Measurements from ENCODE around the gene IL25.

Gene IL25

GRCh38 chr14:23353433-23353780, 19.2 kb upstream of the IL25 start:
- DNase-seq (ENCODE audit: low read depth), result no peak

- DNase-seq (ENCODE audit: low read depth), result no peak
These were observed 17.6 kb upstream of the IL25 start for GRCh38 chr14:23354990-23355389.

DNA sequence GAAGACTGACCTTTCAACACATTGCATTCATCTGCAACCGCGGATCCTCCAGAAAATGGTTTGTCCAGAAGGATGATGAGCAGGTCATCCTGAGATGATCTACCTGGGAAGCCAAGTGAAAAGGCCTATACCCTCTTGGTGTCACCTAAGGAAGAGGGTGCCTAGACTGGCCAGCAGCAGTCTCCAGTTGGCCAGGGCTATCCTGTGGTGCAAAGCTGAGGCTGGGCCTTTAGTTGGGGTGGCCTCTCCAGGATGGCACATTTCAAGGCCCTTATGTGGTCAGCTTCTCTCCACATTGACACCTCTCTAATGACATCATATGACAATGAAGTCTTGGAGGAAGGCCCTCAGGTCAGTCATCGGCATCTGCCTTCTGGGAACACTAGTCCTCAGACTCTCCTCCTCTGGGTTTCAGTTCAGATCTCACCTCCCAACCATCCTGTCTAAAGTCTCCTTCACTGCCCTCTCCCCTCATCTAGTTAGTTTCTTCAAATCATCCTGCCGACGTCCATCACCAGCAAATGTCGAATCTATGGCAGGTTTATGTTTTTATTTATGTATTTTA, 16.7 kb upstream of the IL25 start:
- DNase-seq (ENCODE audit: low read depth), result no peak

- DNase-seq (ENCODE audit: low read depth), result no peak
These were observed 15.9 kb upstream of the IL25 start for GRCh38 chr14:23356662-23357061.

DNA sequence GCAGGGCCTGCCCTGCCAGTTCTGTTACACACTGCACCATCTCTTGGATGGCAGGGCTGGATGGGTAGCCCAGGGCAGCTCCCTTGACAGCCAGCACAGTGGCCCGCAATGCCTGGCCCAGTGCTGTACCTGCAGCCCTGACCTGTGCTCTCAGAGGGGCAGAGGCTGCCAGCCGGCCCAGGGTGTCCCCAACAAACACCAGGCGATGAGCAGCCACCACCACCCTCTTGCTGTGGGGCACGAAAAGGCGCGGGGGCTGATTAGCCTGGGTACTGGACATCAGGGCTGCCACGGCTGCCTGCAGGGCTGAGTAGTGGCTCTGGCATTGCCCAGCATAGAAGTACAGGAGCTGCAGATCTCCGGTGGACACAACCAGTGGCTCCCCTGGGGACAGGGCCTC, 15.3 kb upstream of the IL25 start:
- DNase-seq (ENCODE audit: low read depth), result no peak

DNA sequence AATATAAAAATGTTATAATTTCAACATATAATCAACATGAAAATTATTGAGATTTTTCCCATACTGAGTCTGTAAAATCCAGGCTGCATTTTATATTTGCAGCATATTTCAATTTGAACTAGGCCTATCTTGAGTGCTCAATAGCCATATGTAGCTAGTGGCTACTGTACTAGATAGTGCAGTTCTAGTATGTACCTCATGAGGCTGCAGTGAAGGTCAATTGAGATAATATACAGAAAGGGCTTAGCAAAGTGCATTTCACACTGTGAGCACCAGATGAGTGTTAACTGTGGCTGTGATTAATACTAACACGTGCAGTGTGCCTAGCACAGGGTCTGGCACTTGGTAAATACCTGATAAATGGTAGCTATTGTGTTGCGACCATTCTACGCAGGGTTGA, 14.6 kb upstream of the IL25 start:
- no peak for DNase-seq (ENCODE audit: low read depth)

DNA sequence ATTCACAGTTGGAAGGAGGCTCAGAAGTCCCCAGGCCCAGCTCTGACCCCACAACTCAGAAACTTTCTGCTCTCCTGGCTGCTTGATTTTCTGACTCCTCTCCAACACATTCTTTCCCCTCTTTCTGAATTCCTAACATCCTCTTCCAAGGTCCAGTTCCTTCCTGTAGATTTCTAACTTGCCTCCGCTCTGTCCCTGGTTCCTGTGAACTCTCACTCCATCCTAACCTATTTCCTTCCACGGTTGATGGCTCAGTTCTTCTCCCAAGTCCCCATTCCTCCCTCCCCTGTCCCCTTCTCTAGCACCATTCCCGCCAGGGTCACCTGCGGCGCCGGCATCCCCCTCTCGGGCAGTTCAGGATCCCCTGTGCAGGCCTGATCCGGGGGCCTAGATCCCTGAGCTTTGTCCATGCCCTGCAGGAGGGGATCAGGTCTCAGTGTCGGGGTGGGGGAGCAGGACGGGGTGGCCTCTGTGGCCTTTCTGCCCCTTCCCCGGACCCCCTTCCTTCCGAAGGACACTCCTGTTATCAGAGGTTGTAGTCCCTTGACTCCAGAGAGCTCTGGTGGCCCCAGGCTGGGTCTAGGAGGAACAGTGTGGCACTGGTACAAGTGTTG, 13.9 kb upstream of the IL25 start:
- no peak for DNase-seq (ENCODE audit: low read depth)

- no peak for DNase-seq (ENCODE audit: low read depth)
These were observed 13.4 kb upstream of the IL25 start for GRCh38 chr14:23359167-23359626.

DNA sequence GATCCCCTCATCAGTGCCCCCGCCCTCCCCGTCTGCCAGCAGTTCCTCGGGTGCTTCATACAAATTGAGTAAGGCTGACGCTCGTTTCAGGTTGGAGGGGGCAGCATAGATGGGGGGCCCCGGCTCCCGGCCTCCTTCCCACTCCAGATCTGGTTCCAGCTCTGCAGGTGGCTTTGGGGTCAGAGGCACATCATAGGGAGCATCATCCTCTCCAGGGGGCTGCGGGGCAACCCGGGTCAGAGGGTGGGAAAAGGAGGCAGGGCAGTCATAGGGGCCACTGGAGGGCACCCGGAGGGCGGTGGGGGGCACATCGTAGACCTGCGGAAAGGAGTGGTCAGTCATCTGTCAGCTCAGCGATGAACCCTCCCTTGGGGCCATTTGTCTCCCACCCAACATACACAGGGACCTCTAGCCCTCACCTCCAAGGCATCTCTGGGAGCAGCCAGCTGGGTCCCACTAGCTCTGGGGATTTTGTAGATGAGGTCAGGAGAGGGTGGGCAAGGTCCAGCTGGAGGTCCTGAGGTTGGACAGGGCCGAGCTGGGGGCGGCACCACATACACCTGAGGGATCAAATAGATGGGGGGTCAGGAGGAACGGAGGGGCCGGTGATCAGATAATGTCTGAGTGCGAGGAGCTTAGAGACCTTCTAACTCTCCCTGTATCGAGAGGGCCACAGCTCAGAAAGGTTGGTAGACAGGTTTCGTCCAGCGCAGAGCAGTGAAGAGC, 12.7 kb upstream of the IL25 start:
- DNase-seq (ENCODE audit: low read depth), result no peak

- DNase-seq (ENCODE audit: low read depth), result no peak
These were observed 12.1 kb upstream of the IL25 start for GRCh38 chr14:23360496-23360895.

DNA sequence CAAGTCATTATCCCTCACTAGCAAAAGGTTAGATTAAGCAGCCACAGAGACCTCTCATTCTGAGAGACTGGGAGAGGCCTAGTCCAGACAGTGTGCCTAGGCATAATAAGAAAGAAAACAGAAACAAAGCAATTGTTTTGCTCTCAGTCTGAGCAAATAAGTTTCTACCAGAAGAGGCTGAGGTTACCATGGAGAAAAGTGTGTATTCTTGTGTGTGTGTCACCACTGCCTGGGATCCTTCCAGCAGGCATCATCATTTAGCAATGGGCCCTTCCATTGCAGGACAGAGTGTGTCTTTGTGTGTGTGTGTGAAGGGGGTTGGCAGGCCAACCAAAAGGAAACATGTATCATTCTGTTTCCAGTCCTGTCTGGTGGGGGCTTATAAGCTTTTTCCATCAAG, 11.3 kb upstream of the IL25 start:
- DNase-seq (ENCODE audit: low read depth), result no peak

DNA sequence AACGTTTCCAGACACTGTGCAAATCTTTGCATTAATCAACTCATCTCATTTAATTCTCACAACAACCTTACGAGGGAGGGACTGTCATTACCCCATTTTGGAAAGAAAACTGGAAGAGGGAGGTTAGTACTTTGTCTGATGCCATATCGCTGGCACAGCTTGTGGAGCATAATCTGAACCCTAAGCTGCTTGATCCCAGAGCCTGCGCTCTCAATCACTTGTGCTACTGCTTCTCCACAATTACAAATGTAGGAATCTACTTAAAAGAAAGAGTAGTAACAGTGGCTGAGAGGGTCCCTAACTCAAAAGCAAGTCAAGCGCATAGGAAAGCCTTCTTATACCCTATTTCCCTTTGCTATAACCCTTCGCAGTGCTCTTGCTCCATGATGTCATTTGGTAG, 10.8 kb upstream of the IL25 start:
- DNase-seq (ENCODE audit: low read depth), result no peak

- DNase-seq (ENCODE audit: low read depth), result no peak
These were observed 10.4 kb upstream of the IL25 start for GRCh38 chr14:23362200-23362599.

DNA sequence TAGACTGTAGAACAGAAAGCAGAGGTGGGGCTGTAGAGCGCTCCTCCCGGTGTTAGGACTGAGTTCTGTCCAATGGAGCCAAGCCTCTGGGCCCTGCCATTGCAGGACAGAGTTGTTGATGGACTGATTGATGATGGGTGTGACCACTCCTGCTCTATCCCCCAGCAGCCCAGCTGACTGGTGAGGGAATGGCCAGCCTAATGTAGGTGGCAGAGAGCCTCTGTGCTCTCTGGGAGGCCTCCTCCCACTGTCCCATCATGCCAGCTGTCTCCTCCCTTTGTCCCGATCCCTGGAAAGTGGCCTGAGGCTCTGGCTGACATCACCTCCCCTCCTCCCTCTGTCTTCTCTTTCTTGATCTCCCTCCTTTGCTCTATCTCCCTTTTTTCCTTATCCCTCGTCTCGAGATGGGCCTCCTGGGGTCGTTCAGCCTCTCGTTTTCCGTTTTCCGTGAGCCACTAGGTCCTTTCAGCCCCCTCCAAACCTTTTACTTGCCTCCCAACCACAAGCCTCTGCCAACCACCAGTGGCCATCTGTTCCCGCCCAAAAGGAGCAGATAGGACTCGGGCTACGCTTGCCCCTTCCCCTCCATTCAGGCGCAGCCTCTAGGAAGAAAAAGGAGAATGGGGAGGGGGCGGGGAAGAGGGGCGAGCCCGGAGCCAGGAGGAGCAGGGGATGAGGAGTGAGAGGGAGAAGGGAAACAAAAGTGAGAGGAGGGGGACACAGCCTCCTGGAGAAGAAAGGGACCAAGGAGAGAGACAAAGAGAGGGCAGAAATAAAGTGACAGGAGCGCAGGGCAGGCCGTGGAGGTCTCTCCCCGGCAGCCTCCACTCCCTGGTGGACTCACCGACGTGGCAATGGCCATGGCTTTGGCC, 8.2 kb upstream of the IL25 start:
- DNase-seq (ENCODE audit: low read depth), result no peak

DNA sequence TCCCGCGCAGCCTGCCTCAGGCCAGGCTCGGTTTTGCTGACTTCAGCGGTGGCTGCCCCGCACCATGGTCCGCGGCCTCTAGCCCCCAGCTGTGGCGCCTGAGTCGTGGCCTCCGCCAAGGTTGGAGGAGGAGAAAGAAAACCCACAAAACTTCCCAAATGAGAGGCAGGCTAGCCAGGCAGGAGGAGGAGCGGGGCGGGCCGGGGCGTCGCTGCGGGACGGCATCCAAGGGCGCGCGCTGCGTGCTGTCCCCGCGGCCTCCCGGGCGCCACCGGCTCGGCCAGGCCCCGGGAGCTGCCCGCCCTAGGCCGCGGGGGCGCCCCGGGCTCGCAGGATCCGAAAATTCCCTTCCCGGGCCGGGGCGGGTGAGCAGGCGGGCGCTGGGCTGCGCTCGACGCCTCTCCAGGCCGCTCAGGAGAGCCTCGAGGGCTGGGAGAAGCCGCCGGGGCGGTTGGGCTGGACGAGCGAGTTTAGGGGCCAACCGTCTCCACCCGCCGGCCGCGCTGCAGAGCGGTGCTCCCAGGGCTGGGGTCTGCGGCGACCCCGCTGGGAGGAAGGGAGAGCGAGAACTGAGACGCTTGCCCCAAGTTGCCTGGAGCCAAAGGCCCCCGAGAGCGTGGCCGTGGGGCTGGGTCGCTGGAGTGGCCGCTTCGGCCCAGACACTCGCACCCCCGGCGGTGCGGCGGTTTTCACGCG, 7.4 kb upstream of the IL25 start, which contains the start of gene EFS:
TSS of gene EFS (minus strand) at position 137 of the 696 bp plus-strand sequence. CDS start 147 bp downstream, outside the sequence.
- DNase-seq (ENCODE audit: low read depth), result no peak

DNA sequence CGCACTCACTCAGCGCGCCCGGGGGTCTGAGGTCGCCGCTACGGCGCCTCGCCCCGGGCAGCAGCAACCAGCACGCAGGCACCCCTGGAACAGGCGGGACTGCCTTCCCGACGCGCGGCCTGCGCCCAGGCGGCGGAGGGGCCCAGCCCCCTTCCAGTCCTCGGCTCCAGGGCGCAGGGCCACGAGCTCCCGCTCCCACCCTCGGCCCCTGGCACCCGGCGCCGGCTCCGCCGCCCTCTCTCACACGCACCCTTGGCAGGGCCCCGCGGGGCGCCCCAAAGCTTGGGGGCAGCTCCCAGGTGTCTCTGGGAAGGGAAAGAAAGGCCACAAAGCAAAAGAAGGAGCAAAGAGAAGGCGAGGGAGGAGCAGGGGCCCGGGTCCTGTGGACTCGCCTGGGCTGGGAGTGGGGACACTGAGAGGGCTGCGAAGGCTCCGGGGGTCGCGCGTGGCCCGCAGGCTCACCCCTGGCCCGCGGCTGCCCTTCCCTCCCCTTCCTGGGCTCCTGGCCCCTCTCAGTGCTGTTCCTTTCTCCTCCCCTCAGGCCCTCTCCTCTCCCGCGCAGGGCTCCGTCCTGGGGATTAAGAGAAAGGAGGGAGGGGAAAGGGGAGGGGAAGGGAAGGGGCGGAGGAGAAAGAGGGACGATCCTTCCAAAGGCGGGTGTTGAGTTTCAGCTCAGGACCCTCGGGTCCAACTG, 6.7 kb upstream of the IL25 start:
- DNase-seq (ENCODE audit: low read depth), result no peak

GRCh38 chr14:23366426-23366921, 6.1 kb upstream of the IL25 start:
- no peak for DNase-seq (ENCODE audit: low read depth)

- no peak for DNase-seq (ENCODE audit: low read depth)
These were observed 2.4 kb upstream of the IL25 start for GRCh38 chr14:23370221-23370620.

DNA sequence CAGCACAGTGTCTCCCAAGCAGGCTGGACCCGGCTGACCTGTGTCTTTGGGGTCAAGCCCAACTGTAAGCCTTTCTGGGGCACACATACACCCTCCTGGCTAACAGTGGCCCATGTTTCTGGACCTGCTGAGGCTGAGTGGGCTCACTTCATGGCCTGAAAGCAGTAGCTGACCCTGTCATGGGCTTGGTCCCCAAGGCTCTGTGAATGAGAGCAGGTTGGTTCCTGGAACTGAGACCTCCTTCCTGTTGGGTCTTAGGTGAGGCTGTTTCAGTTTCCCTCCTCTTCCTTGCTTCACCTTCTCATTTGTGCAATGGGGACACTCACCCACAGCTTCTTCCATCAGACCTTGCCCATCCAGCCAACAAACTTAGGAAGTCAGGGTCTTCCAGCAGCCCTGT, 744 bp upstream of the IL25 start:
- DNase-seq (ENCODE audit: low read depth), result no peak

DNA sequence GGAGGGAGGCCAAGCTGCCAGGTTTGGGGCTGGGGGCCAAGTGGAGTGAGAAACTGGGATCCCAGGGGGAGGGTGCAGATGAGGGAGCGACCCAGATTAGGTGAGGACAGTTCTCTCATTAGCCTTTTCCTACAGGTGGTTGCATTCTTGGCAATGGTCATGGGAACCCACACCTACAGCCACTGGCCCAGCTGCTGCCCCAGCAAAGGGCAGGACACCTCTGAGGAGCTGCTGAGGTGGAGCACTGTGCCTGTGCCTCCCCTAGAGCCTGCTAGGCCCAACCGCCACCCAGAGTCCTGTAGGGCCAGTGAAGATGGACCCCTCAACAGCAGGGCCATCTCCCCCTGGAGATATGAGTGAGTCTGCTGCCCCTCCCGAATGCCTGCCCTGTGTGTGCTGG, 432 bp downstream of the IL25 start:
- DNase-seq (ENCODE audit: low read depth), result no peak

Data from stimulated activated CD8-positive, alpha-beta memory T cell treated with anti-CD3 and anti-CD28 coated beads, Interleukin-12 subunit alpha, Interleukin-12 subunit beta, amount 100 ng/mL, for 4 hours (primary cell).